Liver (tissue), 9 donors: ENCODE results near the gene KLF12. TPM values are rescaled to one million over a fixed set of nuclear protein-coding genes. Genes with fewer than 3 reads are reported as not detected.

Experiments
- DNase-seq: peaks from one replicate; pipeline ENCODE4 v3.0.0-alpha.2; 2017; ENCODE audit warnings: low spot score
- H3K27ac ChIP-seq, 2 donors: one replicate each; pipeline ENCODE4 v1.7.0; 2013; ENCODE audit warnings: inconsistent platforms in 2 of 2, low read length in 2 of 2, control low read depth in 1 of 2, low read depth in 1 of 2, mild to moderate bottlenecking in 1 of 2
- H3K27me3 ChIP-seq, 4 donors: one replicate each; pipeline versions ENCODE4 v1.6.1 to v1.7.0; 2013; ENCODE audit warnings: low read length in 3 of 4, inconsistent platforms in 1 of 4, mild to moderate bottlenecking in 1 of 4, moderate library complexity in 1 of 4; ENCODE audit not compliant: control insufficient read depth in 4 of 4, insufficient read depth in 4 of 4
- H3K36me3 ChIP-seq, 4 donors: one replicate each; pipeline versions ENCODE4 v1.6.1 to v1.7.0; 2013; ENCODE audit warnings: low read length in 3 of 4, mild to moderate bottlenecking in 3 of 4, low read depth in 1 of 4, moderate library complexity in 1 of 4; ENCODE audit not compliant: control insufficient read depth in 4 of 4, insufficient read depth in 3 of 4
- H3K4me1 ChIP-seq, 4 donors: one replicate each; pipeline versions ENCODE4 v1.6.1 to v1.7.0; 2013; ENCODE audit warnings: low read length in 3 of 4, mild to moderate bottlenecking in 3 of 4, moderate library complexity in 1 of 4; ENCODE audit not compliant: control insufficient read depth in 4 of 4, insufficient read depth in 4 of 4
- H3K4me3 ChIP-seq, 3 donors: one replicate each; pipeline versions ENCODE4 v1.6.1 to v1.7.0; 2013; ENCODE audit warnings: low read length in 3 of 3, control low read depth in 1 of 3, low read depth in 1 of 3, mild to moderate bottlenecking in 1 of 3
- H3K9ac ChIP-seq, 2 donors: one replicate each; pipeline ENCODE4 v1.7.0; 2013; ENCODE audit warnings: low read length in 2 of 2, mild to moderate bottlenecking in 2 of 2, moderate library complexity in 2 of 2, control low read depth in 1 of 2, low read depth in 1 of 2
- H3K9me3 ChIP-seq, 4 donors: one replicate each; pipeline versions ENCODE4 v1.6.1 to v1.7.0; 2013; ENCODE audit warnings: low read length in 3 of 4; ENCODE audit not compliant: control insufficient read depth in 4 of 4
- EGR1 ChIP-seq, 2 donors: IDR thresholded peaks; 2 replicates each; pipeline ENCODE4 v1.6.1; 2016 to 2018; ENCODE audit warnings: antibody characterized with exemption in 2 of 2, low read depth in 2 of 2
- FOXA1 ChIP-seq: IDR thresholded peaks from 2 replicates; pipeline ENCODE4 v1.6.1; 2016; ENCODE audit warnings: antibody characterized with exemption
- FOXA2 ChIP-seq: IDR thresholded peaks from 2 replicates; pipeline ENCODE4 v1.6.1; 2016; ENCODE audit warnings: antibody characterized with exemption
- GABPA ChIP-seq, 2 donors: IDR thresholded peaks in 1 of 2; conservative IDR thresholded peaks in 1 of 2; 2 replicates each; pipeline ENCODE4 v1.6.1; 2016; ENCODE audit warnings: antibody characterized with exemption in 2 of 2, mild to moderate bottlenecking in 1 of 2, moderate library complexity in 1 of 2
- HNF4A ChIP-seq, 2 donors: conservative IDR thresholded peaks; 2 replicates each; pipeline ENCODE4 v1.6.1; 2016; ENCODE audit warnings: antibody characterized with exemption in 2 of 2, mild to moderate bottlenecking in 2 of 2
- HNF4G ChIP-seq: IDR thresholded peaks from 2 replicates; pipeline ENCODE4 v1.6.1; 2016; ENCODE audit warnings: antibody characterized with exemption
- JUND ChIP-seq, 2 donors: IDR thresholded peaks; 2 replicates each; pipeline ENCODE4 v1.6.1; 2016; ENCODE audit warnings: antibody characterized with exemption in 2 of 2
- NR2F2 ChIP-seq: IDR thresholded peaks from 2 replicates; pipeline ENCODE4 v1.6.1; 2016; ENCODE audit warnings: antibody characterized with exemption
- RAD21 ChIP-seq, 2 donors: IDR thresholded peaks; 2 replicates each; pipeline ENCODE4 v1.6.1; 2016; ENCODE audit warnings: antibody characterized with exemption in 2 of 2, mild to moderate bottlenecking in 2 of 2
- RXRA ChIP-seq, 2 donors: IDR thresholded peaks; 2 replicates each; pipeline ENCODE4 v1.6.1; 2017 to 2018; ENCODE audit warnings: antibody characterized with exemption in 2 of 2, mild to moderate bottlenecking in 1 of 2
- SP1 ChIP-seq: IDR thresholded peaks from 2 replicates; pipeline ENCODE4 v1.6.1; 2018; ENCODE audit warnings: antibody characterized with exemption, mild to moderate bottlenecking
- TAF1 ChIP-seq: conservative IDR thresholded peaks from 2 replicates; pipeline ENCODE4 v1.6.1; 2016; ENCODE audit warnings: antibody characterized with exemption, mild to moderate bottlenecking
- YY1 ChIP-seq: IDR thresholded peaks from 2 replicates; pipeline ENCODE4 v1.6.1; 2016; ENCODE audit warnings: antibody characterized with exemption, mild to moderate bottlenecking
- WGBS: extraction: QIAGEN DNeasy Blood & Tissue Kit; methylation state at CpG from one replicate; pipeline ENCODE4 v1.1.7; 2013; 5-methylcytosine and 5-hydroxymethylcytosine counted together
- polyA plus RNA-seq, 2 donors: library from polyadenylated mRNA; stranded (reverse) in 1 of 2; unstranded in 1 of 2; fragments of 200-250 nt in 1 of 2; fragments of >200 nt in 1 of 2; fragmentation: Nextera tagmentation in 1 of 2; extraction: Ambion mirVana in 1 of 2; gene quantifications; one replicate each; pipeline versions ENCODE4 v1.2.1 to v1.2.3, GENCODE V29; 2013 to 2015
- total RNA-seq, 2 donors: library from RNA; depleted of rRNA; stranded (reverse); fragments of >200 nt; gene quantifications; one replicate each; pipeline ENCODE4 v1.2.3, GENCODE V29; 2014
- TF ChIP-seq, protein P1 (sequence below): IDR thresholded peaks from 2 replicates; pipeline ENCODE4 v1.6.1; 2016; ENCODE audit warnings: antibody characterized with exemption
- TF ChIP-seq, protein P2 (sequence below): IDR thresholded peaks from 2 replicates; pipeline ENCODE4 v1.6.1; 2016; ENCODE audit warnings: antibody characterized with exemption, mild to moderate bottlenecking
- TF ChIP-seq, protein P3 (sequence below): fragments of 150-350 bp; IDR thresholded peaks from 2 replicates; pipeline ENCODE4 v1.5.1; 2017; ENCODE audit warnings: improper control_type of control experiment, low read depth, low read length; ENCODE audit not compliant: missing input control
- TF ChIP-seq, protein P4 (sequence below): IDR thresholded peaks from 2 replicates; pipeline ENCODE4 v1.6.1; 2016; ENCODE audit warnings: antibody characterized with exemption
- TF ChIP-seq, protein P5 (sequence below): IDR thresholded peaks from 2 replicates; pipeline ENCODE4 v1.6.1; 2016; ENCODE audit warnings: antibody characterized with exemption
- donor health status: healthy.
- donor health status: healthy.
- donor health status: healthy.
- donor health status: healthy.
- donor health status: healthy.

The KLF12 gene
- total and polyA plus RNA-seq, 4 donors = 2.4 to 15.9 (median 11.3) TPM

DNA sequence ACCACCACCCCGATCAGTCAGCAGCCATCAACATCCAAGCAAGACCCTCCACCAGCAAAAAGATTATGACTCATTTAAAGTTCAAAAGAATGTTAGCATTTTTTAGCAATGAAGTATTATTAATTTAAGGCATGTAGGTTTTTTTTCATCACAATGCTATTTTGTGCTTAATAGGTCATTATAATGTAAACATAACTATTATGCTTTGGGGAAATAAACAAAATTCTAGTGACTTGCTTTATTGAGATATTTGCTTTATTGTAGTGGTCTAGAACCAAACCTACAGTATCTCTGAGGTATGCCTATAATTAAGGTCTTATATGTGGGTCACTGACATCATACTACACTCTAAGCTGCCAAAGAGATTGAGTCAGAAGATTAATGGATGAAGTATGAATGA, 20.0 kb downstream of the KLF12 start:
- Histone ChIP-seq H3K4me3 (no peak overlapping the region), H3K36me3 (no peaks in the 10 kb centered on the region), H3K4me1 (peaks cover 3 to 34% (median 18%) of the 10 kb centered on the region in 4 donors), H3K9me3 (peaks cover 0 to 7% (median 4%) of the 10 kb centered on the region in 4 donors), H3K27ac (no peak overlapping the region), H3K9ac (no peak overlapping the region), H3K27me3 (no peaks in the 10 kb centered on the region)
- TF ChIP-seq, protein P1, sequence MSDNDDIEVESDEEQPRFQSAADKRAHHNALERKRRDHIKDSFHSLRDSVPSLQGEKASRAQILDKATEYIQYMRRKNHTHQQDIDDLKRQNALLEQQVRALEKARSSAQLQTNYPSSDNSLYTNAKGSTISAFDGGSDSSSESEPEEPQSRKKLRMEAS = no peak
- TF ChIP-seq JUND (IDR thresholded peaks at IDR 0.05) (no peak), FOXA1 (no peak), TAF1 (no peak), SP1 (no peak), HNF4G (no peak), FOXA2 (no peak), EGR1 (IDR thresholded peaks at IDR 0.05; ENCODE audit: low read depth in 2 of 2) (no peak), RAD21 (IDR thresholded peaks at IDR 0.05) (no peak), YY1 (no peak), GABPA (IDR thresholded peaks at IDR 0.05 in 1 of 2, conservative IDR thresholded peaks at IDR 0.05 in 1 of 2) (no peak), RXRA (IDR thresholded peaks at IDR 0.05) (no peak), HNF4A (conservative IDR thresholded peaks at IDR 0.05) (no peak), NR2F2 (no peak)
- TF ChIP-seq, protein P2, sequence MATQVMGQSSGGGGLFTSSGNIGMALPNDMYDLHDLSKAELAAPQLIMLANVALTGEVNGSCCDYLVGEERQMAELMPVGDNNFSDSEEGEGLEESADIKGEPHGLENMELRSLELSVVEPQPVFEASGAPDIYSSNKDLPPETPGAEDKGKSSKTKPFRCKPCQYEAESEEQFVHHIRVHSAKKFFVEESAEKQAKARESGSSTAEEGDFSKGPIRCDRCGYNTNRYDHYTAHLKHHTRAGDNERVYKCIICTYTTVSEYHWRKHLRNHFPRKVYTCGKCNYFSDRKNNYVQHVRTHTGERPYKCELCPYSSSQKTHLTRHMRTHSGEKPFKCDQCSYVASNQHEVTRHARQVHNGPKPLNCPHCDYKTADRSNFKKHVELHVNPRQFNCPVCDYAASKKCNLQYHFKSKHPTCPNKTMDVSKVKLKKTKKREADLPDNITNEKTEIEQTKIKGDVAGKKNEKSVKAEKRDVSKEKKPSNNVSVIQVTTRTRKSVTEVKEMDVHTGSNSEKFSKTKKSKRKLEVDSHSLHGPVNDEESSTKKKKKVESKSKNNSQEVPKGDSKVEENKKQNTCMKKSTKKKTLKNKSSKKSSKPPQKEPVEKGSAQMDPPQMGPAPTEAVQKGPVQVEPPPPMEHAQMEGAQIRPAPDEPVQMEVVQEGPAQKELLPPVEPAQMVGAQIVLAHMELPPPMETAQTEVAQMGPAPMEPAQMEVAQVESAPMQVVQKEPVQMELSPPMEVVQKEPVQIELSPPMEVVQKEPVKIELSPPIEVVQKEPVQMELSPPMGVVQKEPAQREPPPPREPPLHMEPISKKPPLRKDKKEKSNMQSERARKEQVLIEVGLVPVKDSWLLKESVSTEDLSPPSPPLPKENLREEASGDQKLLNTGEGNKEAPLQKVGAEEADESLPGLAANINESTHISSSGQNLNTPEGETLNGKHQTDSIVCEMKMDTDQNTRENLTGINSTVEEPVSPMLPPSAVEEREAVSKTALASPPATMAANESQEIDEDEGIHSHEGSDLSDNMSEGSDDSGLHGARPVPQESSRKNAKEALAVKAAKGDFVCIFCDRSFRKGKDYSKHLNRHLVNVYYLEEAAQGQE = no peak
- TF ChIP-seq, protein P3, sequence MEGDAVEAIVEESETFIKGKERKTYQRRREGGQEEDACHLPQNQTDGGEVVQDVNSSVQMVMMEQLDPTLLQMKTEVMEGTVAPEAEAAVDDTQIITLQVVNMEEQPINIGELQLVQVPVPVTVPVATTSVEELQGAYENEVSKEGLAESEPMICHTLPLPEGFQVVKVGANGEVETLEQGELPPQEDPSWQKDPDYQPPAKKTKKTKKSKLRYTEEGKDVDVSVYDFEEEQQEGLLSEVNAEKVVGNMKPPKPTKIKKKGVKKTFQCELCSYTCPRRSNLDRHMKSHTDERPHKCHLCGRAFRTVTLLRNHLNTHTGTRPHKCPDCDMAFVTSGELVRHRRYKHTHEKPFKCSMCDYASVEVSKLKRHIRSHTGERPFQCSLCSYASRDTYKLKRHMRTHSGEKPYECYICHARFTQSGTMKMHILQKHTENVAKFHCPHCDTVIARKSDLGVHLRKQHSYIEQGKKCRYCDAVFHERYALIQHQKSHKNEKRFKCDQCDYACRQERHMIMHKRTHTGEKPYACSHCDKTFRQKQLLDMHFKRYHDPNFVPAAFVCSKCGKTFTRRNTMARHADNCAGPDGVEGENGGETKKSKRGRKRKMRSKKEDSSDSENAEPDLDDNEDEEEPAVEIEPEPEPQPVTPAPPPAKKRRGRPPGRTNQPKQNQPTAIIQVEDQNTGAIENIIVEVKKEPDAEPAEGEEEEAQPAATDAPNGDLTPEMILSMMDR = no peak
- TF ChIP-seq, protein P4, sequence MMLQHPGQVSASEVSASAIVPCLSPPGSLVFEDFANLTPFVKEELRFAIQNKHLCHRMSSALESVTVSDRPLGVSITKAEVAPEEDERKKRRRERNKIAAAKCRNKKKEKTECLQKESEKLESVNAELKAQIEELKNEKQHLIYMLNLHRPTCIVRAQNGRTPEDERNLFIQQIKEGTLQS = no peak
- TF ChIP-seq, protein P5, sequence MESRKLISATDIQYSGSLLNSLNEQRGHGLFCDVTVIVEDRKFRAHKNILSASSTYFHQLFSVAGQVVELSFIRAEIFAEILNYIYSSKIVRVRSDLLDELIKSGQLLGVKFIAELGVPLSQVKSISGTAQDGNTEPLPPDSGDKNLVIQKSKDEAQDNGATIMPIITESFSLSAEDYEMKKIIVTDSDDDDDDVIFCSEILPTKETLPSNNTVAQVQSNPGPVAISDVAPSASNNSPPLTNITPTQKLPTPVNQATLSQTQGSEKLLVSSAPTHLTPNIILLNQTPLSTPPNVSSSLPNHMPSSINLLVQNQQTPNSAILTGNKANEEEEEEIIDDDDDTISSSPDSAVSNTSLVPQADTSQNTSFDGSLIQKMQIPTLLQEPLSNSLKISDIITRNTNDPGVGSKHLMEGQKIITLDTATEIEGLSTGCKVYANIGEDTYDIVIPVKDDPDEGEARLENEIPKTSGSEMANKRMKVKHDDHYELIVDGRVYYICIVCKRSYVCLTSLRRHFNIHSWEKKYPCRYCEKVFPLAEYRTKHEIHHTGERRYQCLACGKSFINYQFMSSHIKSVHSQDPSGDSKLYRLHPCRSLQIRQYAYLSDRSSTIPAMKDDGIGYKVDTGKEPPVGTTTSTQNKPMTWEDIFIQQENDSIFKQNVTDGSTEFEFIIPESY = no peak
- WGBS = 98% methylated on average over 1 of the region's 1 CpG
- DNase-seq = no peak
